CD14-positive monocyte (primary cell): Measurements from ENCODE around the gene SORBS1. TPM values are rescaled to one million over a fixed set of nuclear protein-coding genes. Genes with fewer than 3 reads are reported as not detected.

ENCODE experiments used
- DNase-seq, 3 donors: peaks; one replicate each; pipeline ENCODE4 v3.0.0-alpha.2; 2011 to 2022
- H2AFZ ChIP-seq: 2 replicates; pipeline ENCODE4 v1.6.0; 2012; ENCODE audit warnings: mild to moderate bottlenecking, low read depth, low read length, inconsistent platforms; ENCODE audit not compliant: insufficient read depth, poor library complexity, severe bottlenecking
- H3K27ac ChIP-seq, 2 donors: 1 replicate in 1 of 2; 2 replicates in 1 of 2; pipeline ENCODE4 v1.5.1; 2012 to 2013; ENCODE audit warnings: low read length in 2 of 2, control low read depth in 1 of 2, inconsistent platforms in 1 of 2, low read depth in 1 of 2, mild to moderate bottlenecking in 1 of 2
- H3K27me3 ChIP-seq, 2 donors: one replicate each; pipeline versions ENCODE4 v1.6.0 to v1.6.1; 2011 to 2013; ENCODE audit warnings: low read length in 2 of 2; ENCODE audit not compliant: control insufficient read depth in 2 of 2, insufficient read depth in 2 of 2
- H3K36me3 ChIP-seq, 2 donors: replicated peaks in 1 of 2; 1 replicate in 1 of 2; 2 replicates in 1 of 2; pipeline versions ENCODE4 v1.5.1 to v1.6.1; 2012 to 2013; ENCODE audit warnings: low read length in 2 of 2, control low read depth in 1 of 2, inconsistent platforms in 1 of 2, mild to moderate bottlenecking in 1 of 2; ENCODE audit not compliant: insufficient read depth in 2 of 2, control insufficient read depth in 1 of 2
- H3K4me1 ChIP-seq, 2 donors: 1 replicate in 1 of 2; 2 replicates in 1 of 2; pipeline versions ENCODE4 v1.5.1 to v1.6.1; 2012 to 2013; ENCODE audit warnings: low read length in 2 of 2, control low read depth in 1 of 2, inconsistent platforms in 1 of 2, mild to moderate bottlenecking in 1 of 2, moderate library complexity in 1 of 2; ENCODE audit not compliant: insufficient read depth in 2 of 2, control insufficient read depth in 1 of 2
- H3K4me2 ChIP-seq: replicated peaks from 2 replicates; pipeline ENCODE3; 2012; ENCODE audit warnings: low read length, moderate library complexity, mild to moderate bottlenecking; ENCODE audit not compliant: poor library complexity, severe bottlenecking; ENCODE audit errors: extremely low read depth
- H3K4me3 ChIP-seq, 3 experiments: fragments of 200-600 bp in 1 of 3; sonication (generic) in 1 of 3; replicated peaks in 1 of 3; 1 replicate in 2 of 3; 2 replicates in 1 of 3; pipeline ENCODE4 v1.5.1; 2011 to 2013; ENCODE audit warnings: low read length in 3 of 3, mild to moderate bottlenecking in 3 of 3, control low read depth in 2 of 3, low read depth in 2 of 3, inconsistent platforms in 1 of 3, moderate library complexity in 1 of 3
- H3K79me2 ChIP-seq: 2 replicates; pipeline ENCODE4 v1.6.0; 2012; ENCODE audit warnings: mild to moderate bottlenecking, control low read depth, inconsistent platforms, low read length, moderate library complexity; ENCODE audit not compliant: insufficient read depth
- H3K9ac ChIP-seq: 2 replicates; pipeline ENCODE4 v1.6.0; 2017; ENCODE audit warnings: low read length, mild to moderate bottlenecking; ENCODE audit not compliant: insufficient read depth, poor library complexity, severe bottlenecking
- H3K9me3 ChIP-seq, 2 donors: replicated peaks in 1 of 2; 1 replicate in 1 of 2; 2 replicates in 1 of 2; pipeline versions ENCODE4 v1.5.1 to v1.6.1; 2012 to 2013; ENCODE audit warnings: low read length in 2 of 2, control low read depth in 1 of 2; ENCODE audit not compliant: control insufficient read depth in 1 of 2, insufficient read depth in 1 of 2
- H4K20me1 ChIP-seq: 2 replicates; pipeline ENCODE4 v1.6.0; 2012; ENCODE audit warnings: mild to moderate bottlenecking, low read length, control low read depth, moderate library complexity; ENCODE audit not compliant: insufficient read depth
- H3K27ac Mint-ChIP-seq, 7 donors: one replicate each; pipeline ENCODE4 v1.8.0; 2020; ENCODE audit warnings: mild to moderate bottlenecking in 7 of 7, mixed read lengths in 7 of 7, moderate library complexity in 6 of 7, inconsistent platforms in 2 of 7
- H3K27me3 Mint-ChIP-seq, 3 donors: one replicate each; pipeline ENCODE4 v1.8.0; 2021 to 2022; ENCODE audit warnings: low read depth in 3 of 3, mild to moderate bottlenecking in 3 of 3, mixed read lengths in 3 of 3, moderate library complexity in 3 of 3, inconsistent platforms in 1 of 3
- H3K36me3 Mint-ChIP-seq, 2 donors: one replicate each; pipeline ENCODE4 v1.8.0; 2020; ENCODE audit warnings: mixed read lengths in 2 of 2, inconsistent platforms in 1 of 2, mild to moderate bottlenecking in 1 of 2
- H3K4me1 Mint-ChIP-seq: one replicate; pipeline ENCODE4 v1.8.0; 2020; ENCODE audit warnings: mild to moderate bottlenecking, mixed read lengths
- H3K4me3 Mint-ChIP-seq, 2 donors: one replicate each; pipeline ENCODE4 v1.8.0; 2020; ENCODE audit warnings: mild to moderate bottlenecking in 2 of 2, mixed read lengths in 2 of 2, moderate library complexity in 1 of 2
- H3K9me3 Mint-ChIP-seq, 7 donors: one replicate each; pipeline ENCODE4 v1.8.0; 2020 to 2022; ENCODE audit warnings: mixed read lengths in 7 of 7, mild to moderate bottlenecking in 6 of 7, moderate library complexity in 6 of 7, inconsistent platforms in 2 of 7
- CTCF ChIP-seq: fragments of 200-600 bp; IDR thresholded peaks from one replicate; pipeline ENCODE4 v1.8.0; 2022; ENCODE audit warnings: antibody characterized with exemption, mild to moderate bottlenecking
- WGBS: methylation state at CpG from one replicate; pipeline ENCODE4 v1.1.5; 2013; ENCODE audit warnings: missing lambda C conversion rate; ENCODE audit not compliant: insufficient coverage; 5-methylcytosine and 5-hydroxymethylcytosine counted together
- intact Hi-C, 2 donors: fragments of 100-400 bp; cut with micrococcal nuclease; formaldehyde crosslinking; loops; one replicate each; pipeline versions ENCODE4 v1.15.0 to v1.15.1; 2023
- polyA plus RNA-seq, 3 donors: library from polyadenylated mRNA; depleted of rRNA in 1 of 3; unstranded in 2 of 3; stranded (reverse) in 1 of 3; fragments of 300-500 nt in 2 of 3; fragments of >200 nt in 1 of 3; fragmentation: Illumina TruSeq in 2 of 3; gene quantifications; 1 replicate in 2 of 3; 2 replicates in 1 of 3; pipeline ENCODE4 v1.2.3, GENCODE V29; 2012 to 2021

SORBS1 gene
- polyA plus RNA-seq, 3 donors = 0.08 to 0.15 TPM; not detected in 1

GRCh38 chr10:95542761-95543160 is 18.4 kb downstream of the SORBS1 start:
- no peak for DNase-seq
- no peaks in the 10 kb centered on the region for H3K79me2 ChIP-seq
- H3K4me2 ChIP-seq = no peak overlapping the region
- intact Hi-C loops = no loop called here
- no peak overlapping the region for H3K4me3 ChIP-seq
- no peaks in the 10 kb centered on the region for H4K20me1 ChIP-seq
- no peak overlapping the region for H2AFZ ChIP-seq
- Mint-ChIP-seq H3K9me3 (peaks cover 0 to 2% (median 0%) of the 10 kb centered on the region in 7 donors), H3K4me3 (no peak overlapping the region), H3K27me3 (peaks cover 1 to 7% (median 2%) of the 10 kb centered on the region in 3 donors), H3K36me3 (no peaks in the 10 kb centered on the region), H3K27ac (no peak overlapping the region), H3K4me1 (no peaks in the 10 kb centered on the region)
- TF ChIP-seq CTCF = no peak
- H3K36me3 ChIP-seq = no peaks in the 10 kb centered on the region
- H3K27me3 ChIP-seq = no peaks in the 10 kb centered on the region
- H3K27ac ChIP-seq = no peak overlapping the region
- no peaks in the 10 kb centered on the region for H3K4me1 ChIP-seq
- no peak overlapping the region for H3K9ac ChIP-seq
- 100% methylated on average over 2 of the region's 2 CpGs for WGBS
- H3K9me3 ChIP-seq = no peaks in the 10 kb centered on the region

DNA sequence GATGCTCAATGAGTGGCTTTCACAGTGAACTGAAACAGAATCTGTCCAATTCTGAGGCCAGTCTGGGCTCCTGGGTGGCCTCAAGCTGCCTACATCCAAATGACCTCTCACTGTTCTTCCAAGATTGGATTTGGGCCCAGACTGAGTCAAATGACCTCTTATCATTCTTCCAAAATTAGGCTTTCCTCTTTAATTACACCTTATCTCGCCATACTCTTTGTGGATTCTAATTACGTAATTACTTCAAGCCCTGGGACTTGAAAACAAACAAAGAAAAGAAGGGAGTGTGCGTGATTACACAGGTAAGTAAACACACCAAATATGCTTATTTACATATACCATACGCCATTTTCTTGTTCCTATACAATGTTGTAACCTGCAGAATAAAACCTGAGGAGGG is 18.8 kb downstream of the SORBS1 start:
- intact Hi-C loops = no loop called here
- no peak overlapping the region for H3K4me3 ChIP-seq
- H3K9me3 ChIP-seq = no peaks in the 10 kb centered on the region
- Mint-ChIP-seq H3K4me3 (no peak overlapping the region), H3K27me3 (peaks cover 1 to 7% (median 1%) of the 10 kb centered on the region in 3 donors), H3K27ac (no peak overlapping the region), H3K36me3 (no peaks in the 10 kb centered on the region), H3K9me3 (peaks cover 0 to 2% (median 0%) of the 10 kb centered on the region in 7 donors), H3K4me1 (no peaks in the 10 kb centered on the region)
- no peak overlapping the region for H2AFZ ChIP-seq
- H3K4me2 ChIP-seq = no peak overlapping the region
- no peak for TF ChIP-seq CTCF
- H4K20me1 ChIP-seq = no peaks in the 10 kb centered on the region
- no peak for DNase-seq
- H3K4me1 ChIP-seq = no peaks in the 10 kb centered on the region
- no peaks in the 10 kb centered on the region for H3K36me3 ChIP-seq
- no peak overlapping the region for H3K9ac ChIP-seq
- WGBS = no CpG with 5 or more reads among the region's 4 CpGs
- H3K27me3 ChIP-seq = no peaks in the 10 kb centered on the region
- H3K27ac ChIP-seq = no peak overlapping the region
- H3K79me2 ChIP-seq = no peaks in the 10 kb centered on the region
